GM21515 (cell line): ENCODE data around the gene RAPGEF2.
"Not testable (repeated sequence)": the region's sequence is repeated elsewhere in the genome, so short reads cannot be mapped to it uniquely, and the experiment has no call there.

Source experiments
- ATAC-seq: cut with Tn5 transposase; IDR thresholded peaks from one replicate; pipeline ENCODE4 v1.9.1; 2021; ENCODE audit not compliant: unreplicated experiment

RAPGEF2 gene

DNA sequence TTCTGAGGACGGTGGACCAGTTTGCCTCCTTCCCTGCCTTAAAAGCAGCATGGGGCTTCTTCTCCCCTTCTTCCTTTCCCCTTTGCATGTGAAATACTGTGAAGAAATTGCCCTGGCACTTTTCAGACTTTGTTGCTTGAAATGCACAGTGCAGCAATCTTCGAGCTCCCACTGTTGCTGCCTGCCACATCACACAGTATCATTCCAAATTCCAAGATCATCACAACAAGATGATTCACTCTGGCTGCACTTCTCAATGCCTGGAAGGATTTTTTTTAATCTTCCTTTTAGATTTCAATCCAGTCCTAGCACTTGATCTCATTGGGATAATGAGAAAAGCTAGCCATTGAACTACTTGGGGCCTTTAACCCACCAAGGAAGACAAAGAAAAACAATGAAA is 255.3 kb downstream of the RAPGEF2 start:
- ATAC-seq: no peak

DNA sequence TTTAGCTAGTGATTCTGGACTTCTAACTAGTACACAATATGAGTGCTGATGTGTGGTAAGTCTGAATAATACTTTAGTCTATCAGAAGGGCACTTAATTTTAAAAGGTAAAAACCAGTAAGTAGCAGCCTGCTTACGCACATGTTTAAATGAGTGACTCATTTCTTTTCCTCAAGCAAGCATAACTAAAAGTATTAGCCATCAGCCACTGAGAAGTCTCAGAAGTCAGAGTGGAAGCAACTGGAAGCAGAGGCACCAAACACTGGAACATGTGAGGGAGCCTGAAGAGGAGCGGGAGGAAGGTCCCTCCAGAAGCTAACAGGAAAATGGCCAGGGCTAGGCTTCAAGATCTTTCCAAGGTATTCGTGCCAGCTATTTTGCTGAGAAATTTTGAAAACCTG is 257.7 kb downstream of the RAPGEF2 start:
- no peak for ATAC-seq

DNA sequence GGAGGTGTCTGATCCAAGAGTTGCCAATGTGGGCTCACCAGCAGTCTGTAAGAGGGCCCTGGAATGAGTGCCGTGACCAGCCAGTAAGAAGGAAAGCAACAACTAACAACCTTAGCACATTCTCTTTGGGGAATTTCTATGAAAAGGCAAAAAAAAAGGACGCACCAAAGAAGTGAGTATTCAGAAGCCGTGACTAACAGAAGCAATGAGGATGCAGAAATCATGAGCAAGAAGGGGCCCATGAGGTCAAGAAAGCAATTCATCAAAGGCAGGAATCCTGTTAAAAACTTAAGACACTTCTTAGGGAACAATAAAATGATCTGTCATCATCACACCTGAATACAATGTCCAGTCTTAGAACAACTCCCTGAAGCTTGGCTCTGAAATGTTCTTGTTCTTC is 260.5 kb downstream of the RAPGEF2 start:
- ATAC-seq: no peak

DNA sequence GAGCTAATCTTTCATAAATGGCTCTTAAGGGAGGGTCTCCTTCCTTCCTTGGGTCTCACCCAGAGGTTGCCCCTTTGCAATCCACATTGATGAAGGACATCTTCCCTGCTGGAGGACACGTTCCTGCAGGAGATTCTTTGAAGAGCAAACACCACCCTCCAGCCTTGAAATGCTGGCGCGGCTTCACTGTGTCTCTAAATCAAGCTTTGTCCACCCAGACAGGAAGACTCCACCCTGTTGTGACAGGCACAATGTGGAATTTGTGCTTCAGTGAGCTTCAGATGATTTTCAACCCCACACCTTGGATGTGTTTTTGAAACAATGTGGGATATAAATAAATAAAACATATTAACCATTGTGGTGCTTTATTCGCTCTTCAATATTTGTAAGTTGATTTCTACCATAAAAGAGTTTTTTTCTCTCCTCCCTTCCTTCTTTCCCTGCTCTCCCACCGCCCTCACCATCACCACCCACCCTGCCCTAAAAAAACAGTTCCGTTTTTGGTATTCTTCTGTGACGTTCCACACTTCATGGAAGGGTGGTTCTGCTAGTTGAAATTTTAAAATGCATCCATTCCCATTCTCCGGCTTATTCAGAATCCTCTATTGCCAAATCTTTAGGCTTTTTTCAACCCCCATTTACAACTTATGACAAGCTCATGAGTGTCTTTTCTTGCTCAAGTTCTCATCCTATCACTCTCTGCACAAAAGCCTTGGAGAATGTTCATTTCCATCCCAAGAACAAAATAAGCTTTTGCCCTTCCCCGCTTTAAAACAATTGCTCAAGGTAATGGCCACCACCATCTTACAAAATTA is 264.3 kb downstream of the RAPGEF2 start:
- ATAC-seq: no peak

DNA sequence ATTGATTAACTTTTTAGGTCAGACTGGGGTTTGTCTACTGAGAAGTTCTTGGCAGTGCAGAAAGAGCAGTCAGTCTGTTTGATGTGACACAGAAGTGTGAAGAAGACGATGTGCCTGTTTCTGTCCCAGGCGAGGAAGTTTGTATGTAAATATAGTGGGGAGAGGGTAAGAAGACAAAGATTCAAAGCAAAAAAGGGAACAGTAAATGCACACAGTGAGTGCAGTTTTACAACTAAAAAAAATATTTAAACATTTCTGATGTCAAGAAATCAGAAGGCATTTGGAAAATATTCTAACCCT is 264.9 kb downstream of the RAPGEF2 start:
- peak; percentile 70 for ATAC-seq

DNA sequence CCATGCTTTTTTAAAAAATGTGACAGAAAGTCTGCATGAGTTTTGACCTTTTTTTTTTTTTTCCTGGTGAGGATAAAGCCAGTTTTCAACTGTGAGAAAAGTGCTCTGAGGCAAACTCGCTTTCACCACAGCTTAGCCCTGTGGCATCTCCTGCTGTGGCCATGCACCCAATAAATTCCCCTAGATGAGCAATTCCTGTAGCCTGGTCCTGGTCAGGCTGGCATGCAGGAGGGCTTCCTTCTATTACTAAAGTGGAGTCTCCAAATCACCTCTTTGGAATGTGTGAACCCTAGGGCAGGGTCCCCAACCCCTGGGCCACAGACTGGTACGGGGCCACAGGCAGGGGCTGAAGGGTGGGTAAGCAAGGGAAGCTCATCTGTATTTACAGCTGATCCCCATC is 265.4 kb downstream of the RAPGEF2 start:
- no peak for ATAC-seq

DNA sequence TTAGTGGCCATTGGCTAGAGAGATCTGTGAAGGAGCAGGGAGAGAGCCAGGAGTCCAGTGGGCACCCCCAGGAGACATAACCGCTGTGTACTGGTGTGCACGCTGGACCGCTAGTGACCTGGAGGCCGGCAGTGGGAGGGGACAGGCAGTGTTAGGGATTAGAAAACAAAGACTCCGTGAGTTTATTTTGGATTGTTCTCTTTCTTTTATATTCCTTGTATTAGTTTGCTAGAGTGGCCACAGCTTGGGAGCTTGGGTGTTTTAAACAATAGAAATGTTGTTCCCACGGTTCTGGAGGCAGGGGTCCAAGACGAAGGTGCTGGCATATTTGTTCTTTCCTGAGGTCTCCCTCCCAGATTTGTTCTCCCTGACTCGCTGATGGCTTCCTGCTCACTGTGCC is 266.4 kb downstream of the RAPGEF2 start:
- ATAC-seq: no peak

DNA sequence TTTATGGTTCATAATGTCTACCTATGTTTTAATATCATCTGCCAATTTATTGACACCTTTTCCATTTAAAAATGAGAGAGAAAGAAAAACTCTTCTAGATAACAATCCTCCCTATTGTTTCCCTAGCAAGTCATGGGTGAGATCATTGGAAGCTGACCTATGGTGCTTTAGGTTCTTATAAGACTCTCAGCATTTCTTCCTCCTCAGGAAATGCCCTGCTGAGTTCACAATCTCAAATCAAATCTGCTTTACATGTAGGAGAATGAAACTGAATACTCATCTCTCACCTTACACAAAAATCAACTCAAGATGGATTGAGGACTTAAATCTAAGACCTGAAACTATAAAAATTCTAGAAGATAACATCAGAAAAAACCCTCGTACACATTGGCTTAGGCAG is 267.4 kb downstream of the RAPGEF2 start:
- ATAC-seq: no peak

DNA sequence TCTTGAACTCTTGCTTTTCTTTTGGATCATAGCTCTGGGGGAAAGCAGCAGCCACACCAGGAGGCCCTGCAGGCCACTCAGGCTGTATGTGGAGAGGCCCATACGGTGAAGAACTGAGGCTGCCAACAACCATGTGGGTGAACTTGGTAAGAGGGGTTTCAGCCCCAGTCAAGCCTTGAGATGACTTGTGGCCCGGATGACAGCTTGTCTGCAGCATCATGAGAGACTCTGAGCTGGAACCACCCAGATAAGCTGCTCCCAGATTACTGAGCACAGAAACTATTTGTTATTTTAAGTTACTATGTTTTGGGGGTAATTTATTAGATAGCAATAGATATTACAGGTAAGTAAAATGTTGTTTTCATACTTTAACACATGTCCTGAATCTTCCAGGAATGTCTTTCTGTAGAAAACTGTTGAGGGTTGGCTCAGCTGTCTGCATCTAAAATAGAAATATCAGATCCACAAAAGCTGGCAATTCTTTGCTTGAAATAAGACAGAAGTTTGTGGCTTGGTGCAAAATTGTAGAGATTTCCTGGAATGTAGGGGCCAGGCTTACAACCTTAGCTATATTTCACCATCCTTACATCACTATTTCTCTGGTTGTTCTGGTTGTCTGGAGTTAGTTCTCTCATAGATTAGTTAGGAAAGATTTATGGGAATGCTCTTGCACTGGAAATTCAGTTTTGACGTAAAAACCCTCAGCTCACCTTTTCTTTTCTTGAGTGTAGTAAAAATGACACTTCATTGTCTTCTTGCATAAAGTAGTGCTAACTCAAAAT is 272.1 kb downstream of the RAPGEF2 start:
- no peak for ATAC-seq

DNA sequence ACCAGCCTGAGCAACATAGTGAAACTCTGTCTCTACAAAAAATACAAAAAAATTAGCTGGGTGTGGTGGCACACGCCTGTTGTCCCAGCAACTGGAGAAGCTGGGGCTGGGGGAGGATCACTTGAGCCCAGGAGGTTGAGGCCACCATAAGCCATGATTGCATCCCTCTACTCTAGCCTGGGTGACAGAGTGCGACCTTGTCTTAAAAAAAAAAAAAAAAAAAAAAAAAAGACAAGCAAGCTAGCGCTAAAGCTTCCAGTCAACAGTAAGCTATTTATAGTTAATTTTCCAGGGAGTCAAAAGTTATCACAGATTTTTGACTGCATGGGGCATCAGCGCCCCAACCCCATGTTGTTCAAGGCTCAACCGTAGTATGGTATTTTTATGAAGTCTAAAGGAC is 273.4 kb downstream of the RAPGEF2 start:
- ATAC-seq: no peak

DNA sequence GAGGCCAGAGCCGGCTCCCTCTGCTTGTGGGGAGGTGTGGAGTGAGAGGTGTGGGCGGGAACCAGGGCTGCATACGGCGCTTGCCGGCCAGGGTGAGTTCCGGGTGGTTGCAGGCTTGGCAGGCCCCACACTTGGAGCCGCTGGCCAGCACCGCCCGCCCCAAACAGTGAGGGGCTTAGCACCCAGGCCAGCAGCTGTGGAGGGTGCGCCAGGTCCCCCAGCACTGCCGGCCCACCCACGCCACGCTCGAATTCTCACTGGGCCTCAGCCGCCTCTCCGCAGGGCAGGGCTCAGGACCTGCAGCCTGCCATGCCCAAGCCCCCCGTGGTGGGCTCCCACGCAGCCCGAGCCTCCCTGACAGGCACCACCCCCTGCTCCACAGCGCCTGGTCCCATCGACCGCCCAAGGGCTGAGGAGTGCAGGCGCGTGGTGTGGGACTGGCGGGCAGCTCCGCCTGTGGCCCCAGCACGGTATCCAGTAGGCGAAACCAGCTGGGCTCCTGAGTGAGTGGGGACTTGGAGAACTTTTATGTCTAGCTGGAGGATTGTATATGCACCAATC is 275.3 kb downstream of the RAPGEF2 start:
- ATAC-seq: no peak

DNA sequence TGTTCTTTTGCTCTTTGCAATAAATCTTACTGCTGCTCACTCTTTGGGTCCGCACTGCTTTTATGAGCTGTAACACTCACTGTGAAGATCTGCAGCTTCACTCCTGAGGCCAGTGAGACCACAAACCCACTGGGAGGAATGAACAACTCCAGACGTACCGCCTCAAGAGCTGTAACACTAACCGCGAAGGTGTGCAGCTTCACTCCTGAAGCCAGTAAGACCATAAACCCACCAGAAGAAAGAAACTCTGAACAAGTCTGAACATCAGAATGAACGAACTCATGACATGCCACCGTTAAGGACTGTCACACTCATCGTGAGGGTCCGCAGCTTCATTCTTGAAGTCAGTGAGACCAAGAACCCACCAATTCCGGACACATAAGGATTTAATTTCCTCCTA is 276.2 kb downstream of the RAPGEF2 start:
- ATAC-seq: not testable (repeated sequence)

DNA sequence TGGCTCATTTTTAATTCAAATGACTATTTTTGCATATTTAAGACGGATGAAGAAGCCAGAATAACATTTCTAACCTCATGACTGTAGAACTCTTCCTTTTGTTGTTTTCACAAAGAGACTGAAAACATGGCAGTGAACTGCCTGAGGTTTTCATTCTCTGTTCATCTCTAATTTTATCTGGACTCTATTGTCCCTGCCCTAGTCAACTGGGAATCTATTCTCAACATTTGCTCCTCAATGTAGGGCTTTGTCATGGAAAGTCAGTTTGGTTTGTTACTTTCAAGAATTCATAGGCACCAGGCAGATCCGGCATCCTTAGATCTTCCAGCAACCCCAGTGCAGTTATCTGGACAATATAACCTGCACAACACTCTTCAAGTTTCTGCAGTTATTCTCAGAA is 277.0 kb downstream of the RAPGEF2 start:
- ATAC-seq: no peak

DNA sequence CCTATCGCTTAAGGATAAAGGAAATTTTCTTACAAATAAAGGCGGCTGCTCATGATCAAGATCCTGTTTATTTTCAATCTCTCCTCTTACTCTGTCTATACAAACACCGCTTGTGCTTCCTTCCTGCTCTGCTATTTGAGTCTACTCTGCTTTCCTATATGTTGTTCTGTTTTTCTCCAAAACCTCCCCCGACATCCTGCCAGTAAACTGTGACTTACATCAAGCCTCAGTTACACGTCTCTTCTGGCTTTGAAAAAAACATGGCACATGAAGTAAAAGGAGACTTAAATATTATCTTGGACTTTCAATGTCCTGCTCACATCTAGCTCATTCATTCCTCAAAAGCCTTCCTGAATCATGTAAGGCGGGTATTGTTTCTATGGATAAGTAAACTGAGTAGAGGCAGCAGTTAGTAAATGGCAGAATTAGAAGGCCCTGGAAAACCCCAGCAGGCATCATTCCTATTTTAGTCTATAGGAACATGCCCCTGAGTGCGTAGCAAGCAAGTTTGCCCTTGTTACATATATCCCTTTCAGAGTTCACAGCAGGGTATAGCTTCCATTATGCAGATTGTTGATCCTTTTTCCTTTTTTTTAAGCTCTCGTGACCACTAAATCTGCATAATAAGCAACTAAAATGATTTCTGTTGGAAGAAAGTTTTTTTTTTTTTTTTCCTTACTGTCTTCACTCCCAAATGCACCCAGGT is 280.1 kb downstream of the RAPGEF2 start:
- no peak for ATAC-seq

DNA sequence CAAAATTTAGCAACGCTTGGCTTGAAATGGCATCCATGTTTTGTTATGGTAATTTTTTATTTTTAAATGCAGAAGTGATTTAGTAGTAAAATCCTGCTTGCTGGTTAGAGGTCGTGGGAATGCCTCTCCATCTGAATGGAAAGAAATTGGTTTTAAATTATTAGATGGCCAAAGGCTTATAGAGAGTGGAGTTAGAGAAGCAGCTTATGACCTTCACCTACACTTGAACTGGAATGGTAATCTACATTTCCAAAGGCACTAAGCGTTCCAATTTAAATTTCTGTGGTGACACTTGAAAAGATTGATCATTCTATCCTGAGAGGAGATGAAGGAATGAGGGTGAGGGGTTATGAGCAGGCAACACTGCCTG is 280.7 kb downstream of the RAPGEF2 start:
- ATAC-seq: no peak

DNA sequence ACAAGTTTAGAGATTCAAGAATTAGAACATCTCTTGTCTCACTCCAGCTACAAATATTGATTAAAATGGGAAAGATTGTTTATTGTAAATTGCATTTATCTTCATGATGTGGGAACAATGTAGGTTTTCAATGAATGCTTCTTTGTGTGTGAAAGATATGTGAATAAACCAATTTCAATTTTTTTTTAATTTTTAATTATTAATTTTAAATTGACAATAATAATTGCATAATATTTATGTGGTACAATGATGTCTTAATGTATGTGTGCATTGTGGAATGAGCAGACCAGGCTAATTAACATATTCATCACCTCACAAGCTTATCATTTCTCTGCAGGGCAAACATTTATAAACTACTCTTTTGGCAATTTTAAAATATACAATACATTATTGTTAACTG is 281.1 kb downstream of the RAPGEF2 start:
- no peak for ATAC-seq

DNA sequence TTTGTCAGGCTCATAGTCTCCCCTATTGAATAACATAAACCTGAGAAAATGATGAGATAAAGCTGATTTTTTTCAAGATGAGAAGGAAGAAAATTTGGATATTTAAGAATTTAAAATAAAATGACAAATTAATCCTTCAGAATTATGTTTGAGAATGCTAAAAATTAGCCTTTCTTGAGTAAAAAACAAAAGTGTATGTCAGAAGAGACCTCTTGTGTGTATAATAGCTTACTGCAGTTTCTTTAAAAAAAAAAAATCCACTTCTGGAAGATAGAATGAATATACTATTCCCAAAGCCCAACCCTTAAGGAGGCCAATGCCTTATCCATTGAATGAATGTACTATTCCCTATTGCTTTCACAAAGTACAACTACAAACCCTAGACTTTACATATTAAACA is 281.8 kb downstream of the RAPGEF2 start:
- ATAC-seq: no peak

DNA sequence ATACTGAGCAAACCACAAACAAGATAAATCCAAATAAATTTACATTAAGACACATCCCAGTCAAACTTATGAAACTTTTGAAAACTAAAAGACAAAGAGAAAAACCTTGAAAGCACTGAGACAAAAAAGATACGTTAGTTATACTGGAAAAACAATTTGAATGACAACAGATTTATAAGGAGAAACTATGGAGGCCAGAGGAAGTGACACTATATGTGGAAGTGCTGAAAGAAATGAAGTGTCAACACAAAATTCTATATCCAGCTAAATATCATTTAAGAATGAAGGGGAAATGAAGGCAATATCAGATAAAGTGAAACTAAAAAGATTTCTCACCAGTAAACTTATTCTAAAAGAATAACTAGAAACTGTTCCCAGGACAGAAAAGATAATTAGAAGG is 283.7 kb downstream of the RAPGEF2 start:
- ATAC-seq: no peak

DNA sequence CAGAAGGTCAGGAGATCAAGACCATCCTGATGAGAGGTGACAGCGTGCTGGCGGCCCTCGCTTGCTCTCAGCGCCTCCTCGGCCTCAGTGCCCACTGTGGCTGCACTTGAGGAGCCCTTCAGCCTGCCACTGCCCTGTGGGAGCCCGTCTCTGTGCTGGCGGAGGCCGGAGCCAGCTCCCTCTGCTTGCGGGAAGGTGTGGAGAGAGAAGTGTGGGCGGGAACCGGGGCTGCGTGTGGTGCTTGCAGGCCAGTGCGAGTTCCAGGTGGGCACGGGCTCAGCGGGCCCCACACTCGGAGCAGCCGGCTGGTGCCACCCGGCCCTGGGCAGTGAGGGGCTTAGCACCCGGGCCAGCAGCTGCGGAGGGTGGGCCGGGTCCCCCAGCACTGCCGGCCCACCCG is 286.9 kb downstream of the RAPGEF2 start:
- no peak for ATAC-seq

DNA sequence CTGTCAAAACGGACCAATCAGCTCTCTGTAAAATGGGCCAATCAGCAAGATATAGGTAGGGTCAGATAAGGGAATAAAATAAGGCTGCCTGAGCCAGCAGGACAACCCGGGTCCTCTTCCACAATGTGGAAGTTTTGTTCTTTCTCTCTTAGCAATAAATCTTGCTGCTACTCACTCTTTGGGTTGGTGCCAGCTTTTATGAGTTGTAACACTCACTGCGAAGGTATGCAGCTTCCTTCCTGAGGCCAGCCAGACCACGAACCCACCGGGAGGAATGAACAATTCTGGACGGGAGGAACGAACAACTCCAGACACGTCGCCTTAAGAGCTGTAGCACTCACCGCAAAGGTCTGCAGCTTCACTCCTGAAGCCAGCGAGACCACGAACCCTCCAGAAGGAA is 287.8 kb downstream of the RAPGEF2 start:
- no peak for ATAC-seq

DNA sequence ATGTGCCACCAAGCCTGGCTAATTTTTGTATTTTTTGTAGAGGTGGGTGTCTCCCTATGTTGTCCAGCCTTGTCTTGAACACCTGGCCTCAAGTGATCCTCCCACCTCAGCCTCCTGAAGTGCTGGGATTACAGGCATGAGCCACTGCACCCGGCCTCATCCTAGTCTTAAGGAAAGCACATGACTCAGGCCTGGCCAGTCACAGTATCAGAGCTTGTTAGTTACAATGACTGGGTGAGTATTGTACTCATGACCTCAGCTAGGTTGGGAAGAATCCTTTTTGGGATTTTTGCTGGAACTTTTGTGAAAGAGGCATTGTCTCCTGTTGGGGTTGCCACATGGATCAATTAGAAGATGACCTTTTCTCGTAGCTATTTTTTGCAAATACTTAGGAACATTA is 292.8 kb downstream of the RAPGEF2 start:
- no peak for ATAC-seq

DNA sequence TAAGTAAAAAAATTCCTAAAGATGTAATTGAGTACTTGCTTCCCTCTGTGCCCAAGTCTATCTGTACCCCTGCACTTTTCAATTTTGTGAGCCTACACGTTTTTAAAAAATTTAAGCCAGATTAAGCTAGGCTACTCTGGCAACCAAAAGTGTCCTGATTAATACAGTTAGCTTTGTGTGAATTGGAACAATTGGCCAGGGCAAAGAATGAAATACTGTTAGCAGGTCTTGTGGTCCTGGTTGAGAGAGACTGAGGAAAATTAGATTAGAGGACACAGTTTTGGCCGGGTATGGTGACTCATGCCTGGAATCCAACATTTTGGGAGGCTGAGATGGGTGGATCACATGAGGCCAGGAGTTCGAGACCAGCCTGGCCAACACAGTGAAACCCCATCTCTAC is 293.3 kb downstream of the RAPGEF2 start:
- ATAC-seq: no peak
